Mammary epithelial cell (primary cell): ENCODE results near the gene CCDC171.

Experiments used
- CTCF ChIP-seq, 2 donors: IDR thresholded peaks in 1 of 2; conservative IDR thresholded peaks in 1 of 2; 2 replicates each; pipeline ENCODE4 v1.5.1; 2011 to 2012; ENCODE audit warnings: inconsistent platforms in 2 of 2, low read length in 2 of 2, mild to moderate bottlenecking in 2 of 2, control low read depth in 1 of 2, low read depth in 1 of 2; ENCODE audit not compliant: insufficient read depth in 1 of 2; ENCODE audit errors: extremely low read depth in 1 of 2
- EZH2 ChIP-seq: IDR thresholded peaks from 2 replicates; pipeline ENCODE4 v1.6.1; 2012; ENCODE audit warnings: low read length, inconsistent platforms, borderline replicate concordance

- TF ChIP-seq CTCF (conservative IDR thresholded peaks at IDR 0.05 in 1 of 2, IDR thresholded peaks at IDR 0.05 in 1 of 2; ENCODE audit: extremely low read depth in 1 of 2, insufficient read depth in 1 of 2, low read depth in 1 of 2, low read length in 2 of 2) (no peak), EZH2 (no peak)
These were observed 185.2 kb downstream of the CCDC171 start for GRCh38 chr9:15738011-15738410.
